GM21423 (cell line): ENCODE measurements around the gene ZNF385B.

Source experiments
- ATAC-seq: cut with Tn5 transposase; IDR thresholded peaks from one replicate; pipeline ENCODE4 v1.9.1; 2021; ENCODE audit warnings: mild to moderate bottlenecking, moderate library complexity; ENCODE audit not compliant: unreplicated experiment

Gene ZNF385B

GRCh38 chr2:179751163-179751809 lies 110.1 kb downstream of the ZNF385B start:
- no peak for ATAC-seq

GRCh38 chr2:179749210-179749609 lies 112.2 kb downstream of the ZNF385B start:
- ATAC-seq = no peak

GRCh38 chr2:179746981-179747380 lies 114.4 kb downstream of the ZNF385B start:
- ATAC-seq = no peak

GRCh38 chr2:179745635-179746256 lies 115.7 kb downstream of the ZNF385B start:
- ATAC-seq = no peak

- no peak for ATAC-seq
Observed at GRCh38 chr2:179744401-179744800, 117.0 kb downstream of the ZNF385B start.

- no peak for ATAC-seq
Observed at GRCh38 chr2:179741317-179741716, 120.1 kb downstream of the ZNF385B start.

GRCh38 chr2:179729966-179730365 lies 131.4 kb downstream of the ZNF385B start:
- ATAC-seq = no peak

GRCh38 chr2:179726461-179727180 lies 134.8 kb downstream of the ZNF385B start:
- no peak for ATAC-seq

- ATAC-seq = no peak
Observed at GRCh38 chr2:179724403-179724802, 137.0 kb downstream of the ZNF385B start.

- ATAC-seq = no peak
Observed at GRCh38 chr2:179720173-179720772, 141.1 kb downstream of the ZNF385B start.

GRCh38 chr2:179715871-179716270 lies 145.5 kb downstream of the ZNF385B start:
- no peak for ATAC-seq

- ATAC-seq = no peak
Observed at GRCh38 chr2:179715196-179715595, 146.2 kb downstream of the ZNF385B start.

GRCh38 chr2:179712825-179713224 lies 148.6 kb downstream of the ZNF385B start:
- no peak for ATAC-seq

GRCh38 chr2:179711375-179711774 lies 150.0 kb downstream of the ZNF385B start:
- ATAC-seq = no peak

GRCh38 chr2:179703702-179704101 lies 157.7 kb downstream of the ZNF385B start:
- ATAC-seq = no peak

- ATAC-seq = no peak
Observed at GRCh38 chr2:179702912-179703311, 158.5 kb downstream of the ZNF385B start.

GRCh38 chr2:179701524-179702110 lies 159.8 kb downstream of the ZNF385B start:
- ATAC-seq = no peak

- no peak for ATAC-seq
Observed at GRCh38 chr2:179695486-179695885, 165.9 kb downstream of the ZNF385B start.

GRCh38 chr2:179694963-179695362 lies 166.4 kb downstream of the ZNF385B start:
- no peak for ATAC-seq

- no peak for ATAC-seq
Observed at GRCh38 chr2:179692610-179693009, 168.8 kb downstream of the ZNF385B start.

- no peak for ATAC-seq
Observed at GRCh38 chr2:179692043-179692442, 169.4 kb downstream of the ZNF385B start.
